Ishikawa (cell line): ENCODE data around the gene DDI2.

Experiments
- NFIC ChIP-seq: IDR thresholded peaks from 2 replicates; pipeline ENCODE4 v1.6.1; 2012
- TAF1 ChIP-seq: IDR thresholded peaks from 2 replicates; pipeline ENCODE4 v1.6.1; 2012; ENCODE audit warnings: low read depth, mild to moderate bottlenecking
- TEAD4 ChIP-seq: IDR thresholded peaks from 2 replicates; pipeline ENCODE4 v1.6.1; 2012
- YY1 ChIP-seq: IDR thresholded peaks from 2 replicates; pipeline ENCODE4 v1.6.1; 2012; ENCODE audit warnings: low read depth
- TF ChIP-seq, protein P1 (sequence below): IDR thresholded peaks from 2 replicates; pipeline ENCODE4 v1.6.1; 2012
- TF ChIP-seq, protein P2 (sequence below): IDR thresholded peaks from 2 replicates; pipeline ENCODE4 v1.6.1; 2012

DNA sequence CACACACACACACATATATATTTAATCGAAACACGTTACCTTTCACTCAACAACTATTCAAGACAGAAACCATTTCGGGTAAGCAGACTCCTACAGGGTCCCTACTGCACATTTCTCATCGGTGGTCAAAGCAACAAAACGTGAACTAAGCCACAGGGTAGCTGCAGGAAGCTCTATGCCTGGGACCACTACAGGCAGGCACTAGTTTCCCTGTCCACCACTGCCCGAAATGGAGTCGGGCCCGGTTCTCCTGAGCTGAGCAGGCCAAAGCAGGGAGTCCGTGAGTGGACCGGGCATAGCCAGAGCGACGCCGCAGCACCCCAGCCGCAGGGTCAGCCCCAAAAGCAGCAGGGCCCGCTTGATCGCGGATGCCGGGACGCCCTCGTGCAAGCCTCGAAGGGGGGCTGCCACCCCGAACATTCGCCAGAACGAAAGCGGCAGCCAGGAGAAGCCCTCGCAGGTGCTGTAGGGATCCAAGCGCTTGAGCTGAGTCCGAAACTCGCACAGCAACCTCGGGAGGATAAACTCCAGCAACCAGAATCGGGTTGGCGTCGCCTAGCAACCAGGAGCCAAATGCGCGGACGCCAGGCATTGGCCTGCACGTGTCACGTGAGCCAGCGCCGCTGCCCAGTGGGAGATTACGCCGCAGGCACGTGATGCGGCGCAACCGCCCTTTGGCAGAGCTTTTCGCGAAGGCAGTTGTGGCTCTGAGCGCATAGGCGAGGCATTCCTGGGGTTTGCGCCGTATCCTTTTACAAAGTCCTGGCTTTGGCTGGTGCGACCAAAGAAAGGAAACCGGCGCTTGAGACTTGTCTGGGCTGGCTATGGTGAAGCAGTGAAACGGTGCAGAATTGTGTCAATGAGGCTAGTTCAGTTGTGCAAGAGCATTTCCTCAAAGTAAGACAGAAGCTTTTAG, 13.9 kb upstream of the DDI2 start:
- TF ChIP-seq TAF1 (peak; percentile 66), NFIC (peak; percentile 43; the same call in 1 of the 2 replicates), YY1 (no peak), TEAD4 (peak; percentile 52)
- TF ChIP-seq, protein P1, sequence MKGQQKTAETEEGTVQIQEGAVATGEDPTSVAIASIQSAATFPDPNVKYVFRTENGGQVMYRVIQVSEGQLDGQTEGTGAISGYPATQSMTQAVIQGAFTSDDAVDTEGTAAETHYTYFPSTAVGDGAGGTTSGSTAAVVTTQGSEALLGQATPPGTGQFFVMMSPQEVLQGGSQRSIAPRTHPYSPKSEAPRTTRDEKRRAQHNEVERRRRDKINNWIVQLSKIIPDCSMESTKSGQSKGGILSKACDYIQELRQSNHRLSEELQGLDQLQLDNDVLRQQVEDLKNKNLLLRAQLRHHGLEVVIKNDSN = peak; percentile 100
- TF ChIP-seq, protein P2, sequence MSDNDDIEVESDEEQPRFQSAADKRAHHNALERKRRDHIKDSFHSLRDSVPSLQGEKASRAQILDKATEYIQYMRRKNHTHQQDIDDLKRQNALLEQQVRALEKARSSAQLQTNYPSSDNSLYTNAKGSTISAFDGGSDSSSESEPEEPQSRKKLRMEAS = peak; percentile 100
